GM12801 (cell line): ENCODE data around the gene FAM200C.

ENCODE experiments used
- CTCF ChIP-seq: IDR thresholded peaks from one replicate; pipeline ENCODE4 v1.5.1; 2011; ENCODE audit warnings: control low read depth; ENCODE audit not compliant: insufficient read length; ENCODE audit errors: extremely low read depth

FAM200C gene

DNA sequence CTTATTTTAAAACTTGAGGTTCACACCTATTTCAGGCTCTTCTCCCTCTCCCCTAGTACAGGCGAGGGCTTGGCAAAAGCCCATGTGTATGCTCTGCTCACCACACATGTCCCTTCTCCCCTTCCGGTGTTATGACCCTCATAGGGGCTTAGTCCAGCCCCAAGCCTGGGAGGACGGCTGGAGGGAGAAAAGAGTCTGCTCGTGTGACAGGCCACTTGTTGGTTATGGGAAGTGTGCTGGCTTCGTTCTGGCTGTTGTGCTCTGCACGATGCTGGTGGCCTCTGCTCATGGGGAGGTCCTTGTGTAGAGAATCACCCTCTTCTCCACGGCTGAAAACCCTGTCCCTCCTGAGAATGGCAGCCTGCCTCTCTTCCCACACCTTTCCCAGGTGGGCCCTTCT is 32.9 kb upstream of the FAM200C start:
- no peak for TF ChIP-seq CTCF

DNA sequence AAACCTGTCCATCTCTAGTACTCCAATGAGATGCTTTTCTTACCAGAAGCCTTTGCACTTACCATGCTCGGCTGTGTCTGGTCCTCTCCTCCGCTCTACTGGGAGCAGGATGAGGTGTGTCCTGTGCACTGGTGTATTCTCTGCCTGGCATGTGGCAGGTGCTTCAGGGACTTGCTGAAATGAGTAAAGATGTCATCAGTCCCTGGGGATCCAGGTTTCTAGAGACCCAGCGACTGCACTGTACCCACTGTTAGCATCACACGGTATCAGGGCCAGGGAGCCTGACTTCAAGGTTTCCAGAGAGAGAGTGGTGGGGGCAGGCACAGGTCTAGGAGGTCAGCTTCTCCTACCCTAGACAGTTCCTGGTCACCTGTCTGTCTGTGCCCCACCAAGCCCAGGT is 32.3 kb upstream of the FAM200C start:
- TF ChIP-seq CTCF: no peak

DNA sequence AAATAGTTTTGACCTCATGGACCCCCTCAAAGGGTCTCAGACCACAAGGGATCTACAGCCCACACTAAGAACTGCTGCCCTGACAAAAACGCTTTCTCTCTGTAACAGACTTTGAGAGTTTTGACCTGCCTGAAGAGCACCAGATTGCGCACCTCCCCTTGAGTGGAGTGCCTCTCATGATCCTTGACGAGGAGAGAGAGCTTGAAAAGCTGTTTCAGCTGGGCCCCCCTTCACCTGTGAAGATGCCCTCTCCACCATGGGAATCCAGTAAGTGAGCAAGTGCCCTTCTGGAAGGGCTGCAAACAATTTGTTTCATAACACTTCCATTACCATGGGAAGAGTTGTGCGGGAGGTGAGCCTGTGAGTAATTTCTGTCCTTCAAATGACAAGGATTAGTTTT is 27.8 kb upstream of the FAM200C start:
- no peak for TF ChIP-seq CTCF

GRCh38 chr5:160423099-160423498 is 23.2 kb upstream of the FAM200C start:
- no peak for TF ChIP-seq CTCF

DNA sequence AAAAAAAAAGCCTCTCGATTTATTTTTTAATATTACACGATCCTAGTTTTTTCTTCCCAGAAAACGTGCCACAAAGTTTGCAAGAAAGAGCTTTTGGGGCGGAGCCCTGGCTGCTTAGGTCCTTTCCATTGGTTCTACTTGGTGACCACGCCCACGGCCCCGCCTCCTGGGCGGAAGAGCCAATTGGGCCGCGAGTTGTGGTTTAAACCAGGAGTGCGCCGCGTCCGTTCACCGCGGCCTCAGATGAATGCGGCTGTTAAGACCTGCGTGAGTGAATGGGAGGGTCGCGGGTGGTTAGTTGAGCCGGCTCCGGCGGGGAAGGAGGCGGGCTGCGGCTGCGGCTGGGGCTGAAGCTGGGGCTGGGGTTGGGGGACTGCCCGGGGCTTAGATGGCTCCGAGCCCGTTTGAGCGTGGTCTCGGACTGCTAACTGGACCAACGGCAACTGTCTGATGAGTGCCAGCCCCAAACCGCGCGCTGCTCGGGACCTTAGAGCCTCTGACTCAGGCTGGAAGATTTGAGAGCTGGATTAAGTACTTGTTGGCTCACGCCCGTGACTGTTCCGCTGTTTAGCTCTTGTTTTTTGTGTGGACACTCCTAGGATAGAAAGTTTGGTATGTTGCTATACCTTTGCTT is 21.9 kb upstream of the FAM200C start, which contains the start of gene PTTG1:
Gene PTTG1, plus strand, starts transcription at position 231 of the 634 bp plus-strand sequence. CDS start 458 bp downstream, outside the sequence.
- TF ChIP-seq CTCF: no peak

GRCh38 chr5:160420331-160420610 is 20.4 kb upstream of the FAM200C start:
- no peak for TF ChIP-seq CTCF

DNA sequence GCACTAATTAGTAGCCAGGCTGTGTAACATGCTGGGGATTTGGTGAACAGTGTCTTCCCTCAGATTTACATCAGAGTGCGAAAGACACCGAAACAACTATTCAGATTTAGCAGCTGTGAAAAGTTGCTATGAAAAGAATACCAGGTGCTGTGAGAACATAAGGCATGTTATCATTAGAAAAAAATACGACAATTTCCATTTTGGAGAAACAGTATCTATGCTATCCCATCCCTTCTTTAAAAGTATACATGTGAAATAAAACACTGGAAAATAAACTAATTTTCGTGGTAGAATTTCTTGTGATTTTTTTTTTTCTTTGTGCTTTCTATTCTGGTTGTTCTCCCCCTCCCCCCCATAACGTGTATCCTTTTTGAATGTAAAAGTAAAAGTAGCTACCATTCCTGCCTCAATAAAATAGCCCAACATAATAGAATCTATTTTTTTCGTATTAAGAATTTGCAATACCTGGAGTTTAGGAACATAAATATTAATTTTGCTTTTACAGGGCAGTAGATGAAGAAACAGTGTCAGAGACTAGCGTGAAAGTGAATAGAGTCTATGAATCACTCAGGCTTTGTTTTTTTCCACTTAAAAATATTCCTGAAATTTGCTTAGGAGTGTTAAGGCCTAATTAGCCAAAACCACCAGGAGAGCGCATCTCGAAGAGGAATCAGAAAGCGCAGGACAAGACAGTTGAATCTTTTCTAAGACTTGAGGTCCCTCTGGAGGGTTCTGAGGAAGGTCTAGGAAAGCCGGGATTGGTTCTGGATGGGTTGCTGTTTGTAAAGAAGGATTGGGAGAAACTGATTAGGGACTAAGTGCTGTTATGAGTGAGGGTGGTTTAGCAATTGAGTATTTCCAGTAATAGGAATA is 19.8 kb upstream of the FAM200C start:
- no peak for TF ChIP-seq CTCF
